Glutamatergic neuron (in vitro differentiated cells): ENCODE measurements around the gene EXOC3L2. TPM values are rescaled to one million over a fixed set of nuclear protein-coding genes. Genes with fewer than 3 reads are reported as not detected.

Experiments
- DNase-seq: peaks from one replicate; pipeline ENCODE4 v3.0.0; 2022
- H3K27ac Mint-ChIP-seq: one replicate; pipeline ENCODE4 v1.8.0; 2020; ENCODE audit warnings: mild to moderate bottlenecking, mixed read lengths, inconsistent platforms; ENCODE audit not compliant: unreplicated experiment
- H3K27me3 Mint-ChIP-seq: one replicate; pipeline ENCODE4 v1.8.0; 2020; ENCODE audit warnings: mild to moderate bottlenecking, moderate library complexity, mixed read lengths, inconsistent platforms; ENCODE audit not compliant: unreplicated experiment
- H3K36me3 Mint-ChIP-seq: one replicate; pipeline ENCODE4 v1.8.0; 2020; ENCODE audit warnings: mild to moderate bottlenecking, mixed read lengths, inconsistent platforms; ENCODE audit not compliant: unreplicated experiment
- H3K4me1 Mint-ChIP-seq: one replicate; pipeline ENCODE4 v1.8.0; 2020; ENCODE audit warnings: mild to moderate bottlenecking, low read depth, mixed read lengths, inconsistent platforms; ENCODE audit not compliant: unreplicated experiment
- H3K4me3 Mint-ChIP-seq: one replicate; pipeline ENCODE4 v1.8.0; 2020; ENCODE audit warnings: mild to moderate bottlenecking, mixed read lengths, inconsistent platforms; ENCODE audit not compliant: unreplicated experiment
- H3K9me3 Mint-ChIP-seq: one replicate; pipeline ENCODE4 v1.8.0; 2020; ENCODE audit warnings: mild to moderate bottlenecking, moderate library complexity, mixed read lengths, inconsistent platforms; ENCODE audit not compliant: unreplicated experiment
- total RNA-seq: library from RNA; stranded (reverse); fragmentation: NEBNext Ultra II Directional; extraction: Animal tissue kit (Norgen Biotek cat#: 25700); gene quantifications from one replicate; pipeline ENCODE4 v1.2.1, GENCODE V29; 2021; ENCODE audit not compliant: unreplicated experiment
- TF ChIP-seq, protein P1 (sequence below): fragments of 200-600 bp; sonication (generic); IDR thresholded peaks from one replicate; pipeline ENCODE4 v1.5.0; 2021; ENCODE audit not compliant: partially characterized antibody, unreplicated experiment

The EXOC3L2 gene
- total RNA-seq, 1 donor from 2014 or later = not detected

GRCh38 chr19:45267296-45267695, 22.1 kb upstream of the EXOC3L2 start:
- DNase-seq = no peak
- H3K27me3 Mint-ChIP-seq = peaks cover 7% of the 10 kb centered on the region
- peaks cover 5% of the 10 kb centered on the region for H3K9me3 Mint-ChIP-seq
- H3K4me3 Mint-ChIP-seq = no peak overlapping the region
- H3K36me3 Mint-ChIP-seq = no peaks in the 10 kb centered on the region
- H3K4me1 Mint-ChIP-seq = peaks cover 3% of the 10 kb centered on the region
- H3K27ac Mint-ChIP-seq = no peak overlapping the region
- TF ChIP-seq, protein P1, sequence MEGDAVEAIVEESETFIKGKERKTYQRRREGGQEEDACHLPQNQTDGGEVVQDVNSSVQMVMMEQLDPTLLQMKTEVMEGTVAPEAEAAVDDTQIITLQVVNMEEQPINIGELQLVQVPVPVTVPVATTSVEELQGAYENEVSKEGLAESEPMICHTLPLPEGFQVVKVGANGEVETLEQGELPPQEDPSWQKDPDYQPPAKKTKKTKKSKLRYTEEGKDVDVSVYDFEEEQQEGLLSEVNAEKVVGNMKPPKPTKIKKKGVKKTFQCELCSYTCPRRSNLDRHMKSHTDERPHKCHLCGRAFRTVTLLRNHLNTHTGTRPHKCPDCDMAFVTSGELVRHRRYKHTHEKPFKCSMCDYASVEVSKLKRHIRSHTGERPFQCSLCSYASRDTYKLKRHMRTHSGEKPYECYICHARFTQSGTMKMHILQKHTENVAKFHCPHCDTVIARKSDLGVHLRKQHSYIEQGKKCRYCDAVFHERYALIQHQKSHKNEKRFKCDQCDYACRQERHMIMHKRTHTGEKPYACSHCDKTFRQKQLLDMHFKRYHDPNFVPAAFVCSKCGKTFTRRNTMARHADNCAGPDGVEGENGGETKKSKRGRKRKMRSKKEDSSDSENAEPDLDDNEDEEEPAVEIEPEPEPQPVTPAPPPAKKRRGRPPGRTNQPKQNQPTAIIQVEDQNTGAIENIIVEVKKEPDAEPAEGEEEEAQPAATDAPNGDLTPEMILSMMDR = no peak

- peaks cover 5% of the 10 kb centered on the region for H3K9me3 Mint-ChIP-seq
- no peak overlapping the region for H3K4me3 Mint-ChIP-seq
- no peaks in the 10 kb centered on the region for H3K4me1 Mint-ChIP-seq
- peaks cover 7% of the 10 kb centered on the region for H3K27me3 Mint-ChIP-seq
- TF ChIP-seq, protein P1 = no peak
- no peak overlapping the region for H3K27ac Mint-ChIP-seq
- peaks cover 7% of the 10 kb centered on the region for H3K36me3 Mint-ChIP-seq
- no peak for DNase-seq
These were observed 20.2 kb upstream of the EXOC3L2 start for GRCh38 chr19:45265375-45265774.

- TF ChIP-seq, protein P1 = no peak
- Mint-ChIP-seq H3K36me3 (peaks cover 7% of the 10 kb centered on the region), H3K27me3 (peaks cover 7% of the 10 kb centered on the region), H3K4me1 (no peaks in the 10 kb centered on the region), H3K4me3 (no peak overlapping the region), H3K27ac (no peak overlapping the region), H3K9me3 (peaks cover 5% of the 10 kb centered on the region)
- DNase-seq = no peak
These were observed 19.6 kb upstream of the EXOC3L2 start for GRCh38 chr19:45264781-45265317.

DNA sequence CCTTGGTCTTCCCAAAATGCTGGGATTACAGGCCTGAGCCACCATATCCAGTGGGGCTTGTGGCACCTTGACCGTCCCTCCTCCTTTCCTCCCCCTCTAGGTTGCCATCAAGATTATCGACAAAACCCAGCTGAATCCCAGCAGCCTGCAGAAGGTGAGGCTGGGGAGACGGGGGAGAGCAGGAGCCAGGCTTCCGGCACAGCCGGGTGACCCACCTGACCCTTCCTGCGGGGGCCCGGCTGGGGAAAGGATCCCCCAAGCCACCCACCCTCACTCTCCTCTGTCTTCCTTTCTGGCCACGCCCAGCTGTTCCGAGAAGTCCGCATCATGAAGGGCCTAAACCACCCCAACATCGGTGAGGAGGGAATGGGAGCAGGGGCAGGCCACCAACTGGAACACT, 17.8 kb upstream of the EXOC3L2 start:
- TF ChIP-seq, protein P1 = no peak
- H3K4me1 Mint-ChIP-seq = no peaks in the 10 kb centered on the region
- no peak overlapping the region for H3K4me3 Mint-ChIP-seq
- peaks cover 7% of the 10 kb centered on the region for H3K27me3 Mint-ChIP-seq
- no peak overlapping the region for H3K27ac Mint-ChIP-seq
- H3K9me3 Mint-ChIP-seq = peaks cover 7% of the 10 kb centered on the region
- no peak for DNase-seq
- H3K36me3 Mint-ChIP-seq = peaks cover 7% of the 10 kb centered on the region

- TF ChIP-seq, protein P1 = no peak
- no peak overlapping the region for H3K4me3 Mint-ChIP-seq
- no peaks in the 10 kb centered on the region for H3K4me1 Mint-ChIP-seq
These were observed 17.4 kb upstream of the EXOC3L2 start for GRCh38 chr19:45262570-45262969.

More at GRCh38 chr19:45262570-45262969, 17.4 kb upstream of the EXOC3L2 start:
- no peak for DNase-seq
- Mint-ChIP-seq H3K36me3 (peaks cover 7% of the 10 kb centered on the region), H3K9me3 (peaks cover 7% of the 10 kb centered on the region), H3K27ac (no peak overlapping the region), H3K27me3 (peaks cover 7% of the 10 kb centered on the region)
